ENCODE measurements around the gene GARS1.

GRCh38 chr7:30612658-30613265 lies 18.1 kb downstream of the GARS1 start:
- TF ChIP-seq CTCF (conservative IDR thresholded peaks at IDR 0.05; ENCODE audit: low read length) (no peak), EZH2phosphoT487 (IDR thresholded peaks at IDR 0.05; ENCODE audit: borderline replicate concordance, low read depth, low read length) (no peak)
